ENCODE data around the gene DCAKD.
"Not testable (repeated sequence)": the region's sequence is repeated elsewhere in the genome, so short reads cannot be mapped to it uniquely, and the experiment has no call there.

The DCAKD gene

GRCh38 chr17:45061606-45062205 is 10.3 kb upstream of the DCAKD start:
- no peak for DNase-seq

DNA sequence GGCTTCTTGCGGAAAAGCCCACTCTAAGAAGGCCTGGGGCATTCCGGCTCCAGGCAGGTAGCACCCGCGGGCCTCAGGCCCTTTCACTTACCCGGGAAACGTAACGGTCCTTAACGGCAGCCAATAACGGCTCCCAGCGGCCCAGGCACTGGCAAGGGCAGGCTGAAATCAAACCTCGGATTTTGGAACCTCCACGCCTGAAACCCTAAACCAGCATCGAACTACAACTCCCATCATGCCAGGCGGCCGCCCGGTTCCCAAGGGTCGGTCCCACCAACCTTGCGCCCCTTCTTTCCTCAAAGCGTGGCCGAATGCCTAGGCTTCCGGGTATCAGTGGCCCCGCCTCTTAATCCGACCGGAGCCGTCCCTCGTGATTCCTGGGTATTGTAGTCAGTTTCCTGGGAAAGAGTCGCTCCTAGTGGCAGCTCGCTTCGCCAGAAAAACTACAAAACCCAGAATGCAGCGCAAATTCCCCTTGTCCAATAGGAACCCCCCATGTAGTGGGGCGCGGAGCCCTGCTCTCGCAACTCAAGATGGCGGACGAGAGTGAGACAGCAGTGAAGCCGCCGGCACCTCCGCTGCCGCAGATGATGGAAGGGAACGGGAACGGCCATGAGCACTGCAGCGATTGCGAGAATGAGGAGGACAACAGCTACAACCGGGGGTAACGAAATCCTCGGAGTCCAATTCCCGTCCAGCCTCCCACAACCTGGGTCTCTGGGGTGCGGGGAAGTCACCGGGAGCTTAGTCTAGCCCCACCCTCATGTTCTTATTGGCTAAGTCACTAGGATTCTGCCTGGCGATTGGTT is 9.6 kb upstream of the DCAKD start, which contains the start of gene NMT1:
TSS of gene NMT1 (plus strand) at position 521 of the 809 bp plus-strand sequence. CDS start at position 534, 13 bp downstream.
- peak; percentile 100 for DNase-seq

DNA sequence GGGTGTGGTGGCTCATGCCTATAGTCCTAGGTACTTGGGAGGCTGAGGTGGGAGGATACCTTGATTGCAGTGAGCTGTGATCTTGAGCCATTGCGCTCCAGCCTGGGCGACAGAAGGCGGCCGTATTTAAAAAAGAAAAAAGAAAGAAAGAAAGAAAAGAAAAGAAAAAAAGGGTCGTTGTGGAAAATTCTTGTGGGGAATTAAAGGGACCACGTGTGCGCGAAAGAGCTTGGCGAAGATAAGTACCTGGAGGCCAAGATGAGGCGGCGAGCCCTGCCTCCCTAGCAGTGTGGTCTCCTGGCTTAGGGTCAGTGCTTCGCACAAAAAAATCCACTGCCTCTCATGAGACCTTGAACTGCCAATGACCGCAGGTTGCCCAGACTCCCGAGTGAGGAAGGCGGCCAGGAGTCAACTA is 9.0 kb upstream of the DCAKD start:
- DNase-seq = no peak

DNA sequence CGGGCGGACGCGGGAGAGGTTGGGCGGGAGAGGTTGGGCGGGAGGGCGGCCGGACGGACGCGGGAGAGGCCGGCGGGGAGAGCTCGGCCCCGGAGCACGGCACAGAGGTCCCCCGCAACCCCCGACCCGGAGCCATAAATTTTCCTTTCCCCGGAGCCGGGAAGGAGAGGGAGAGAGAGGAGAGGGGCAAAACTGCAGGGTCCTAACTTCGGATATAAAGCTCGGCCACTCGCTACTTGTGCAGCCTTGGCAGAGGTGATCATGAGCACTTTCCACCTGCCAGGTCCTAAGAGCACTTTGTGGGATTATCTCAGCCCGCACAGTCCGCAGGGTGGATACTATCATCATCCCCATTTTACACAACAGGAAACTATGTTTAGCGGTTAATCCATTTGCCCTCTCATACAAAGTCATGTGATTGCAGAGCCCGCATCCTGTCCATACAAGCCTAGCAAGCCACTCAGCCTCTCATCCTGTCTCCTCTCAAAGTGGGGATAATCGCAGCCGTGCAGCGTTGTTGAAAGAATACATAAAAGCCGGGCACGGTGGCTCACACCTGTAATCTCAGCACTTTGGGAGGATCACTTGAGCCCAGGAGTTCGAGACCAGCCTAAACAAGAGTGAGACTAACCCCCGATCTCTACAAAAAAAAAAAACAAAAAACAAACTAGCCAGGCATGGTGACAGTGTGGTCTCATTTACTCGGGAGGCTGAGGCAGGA is 780 bp upstream of the DCAKD start:
- peak; percentile 82 for DNase-seq

DNA sequence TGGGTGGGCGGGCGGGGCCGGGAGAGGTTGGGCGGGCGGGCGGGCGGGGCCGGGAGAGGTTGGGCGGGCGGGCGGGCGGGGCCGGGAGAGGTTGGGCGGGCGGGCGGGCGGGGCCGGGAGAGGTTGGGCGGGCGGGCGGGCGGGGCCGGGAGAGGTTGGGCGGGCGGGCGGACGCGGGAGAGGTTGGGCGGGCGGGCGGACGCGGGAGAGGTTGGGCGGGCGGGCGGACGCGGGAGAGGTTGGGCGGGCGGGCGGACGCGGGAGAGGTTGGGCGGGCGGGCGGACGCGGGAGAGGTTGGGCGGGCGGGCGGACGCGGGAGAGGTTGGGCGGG is 254 bp upstream of the DCAKD start:
- DNase-seq = not testable (repeated sequence)

DNA sequence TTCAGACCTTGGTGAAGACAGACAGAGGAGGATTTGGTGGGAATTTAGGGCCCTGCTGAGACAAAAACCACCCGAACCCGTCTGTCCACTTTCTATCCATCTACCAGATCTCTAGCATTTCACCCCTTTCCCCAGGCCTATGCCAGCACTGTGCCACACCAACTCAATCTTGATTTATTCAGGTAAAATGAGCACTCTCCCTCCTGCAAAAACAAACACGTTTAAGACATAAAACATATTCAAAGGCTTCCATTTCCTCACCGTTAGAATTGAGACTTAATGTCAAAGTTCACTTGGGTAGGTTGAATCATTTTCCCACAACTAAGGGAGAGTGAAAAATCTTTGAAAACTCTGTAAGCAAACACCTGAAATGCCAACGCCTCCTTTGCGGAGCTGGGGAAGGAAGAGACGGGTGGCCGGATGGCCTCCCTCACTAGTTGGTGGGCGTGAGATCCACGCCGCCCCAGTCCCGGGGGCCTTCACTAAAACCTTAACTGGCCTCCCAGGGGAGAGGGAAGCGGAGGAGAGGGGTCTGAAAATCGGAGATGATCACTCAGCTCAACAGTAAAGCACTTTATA is 862 bp downstream of the DCAKD start:
- DNase-seq = no peak

- DNase-seq = no peak
Measured at GRCh38 chr17:45048795-45049563, 2.5 kb downstream of the DCAKD start.

- DNase-seq = no peak
Measured at GRCh38 chr17:45046537-45047125, 4.8 kb downstream of the DCAKD start.

DNA sequence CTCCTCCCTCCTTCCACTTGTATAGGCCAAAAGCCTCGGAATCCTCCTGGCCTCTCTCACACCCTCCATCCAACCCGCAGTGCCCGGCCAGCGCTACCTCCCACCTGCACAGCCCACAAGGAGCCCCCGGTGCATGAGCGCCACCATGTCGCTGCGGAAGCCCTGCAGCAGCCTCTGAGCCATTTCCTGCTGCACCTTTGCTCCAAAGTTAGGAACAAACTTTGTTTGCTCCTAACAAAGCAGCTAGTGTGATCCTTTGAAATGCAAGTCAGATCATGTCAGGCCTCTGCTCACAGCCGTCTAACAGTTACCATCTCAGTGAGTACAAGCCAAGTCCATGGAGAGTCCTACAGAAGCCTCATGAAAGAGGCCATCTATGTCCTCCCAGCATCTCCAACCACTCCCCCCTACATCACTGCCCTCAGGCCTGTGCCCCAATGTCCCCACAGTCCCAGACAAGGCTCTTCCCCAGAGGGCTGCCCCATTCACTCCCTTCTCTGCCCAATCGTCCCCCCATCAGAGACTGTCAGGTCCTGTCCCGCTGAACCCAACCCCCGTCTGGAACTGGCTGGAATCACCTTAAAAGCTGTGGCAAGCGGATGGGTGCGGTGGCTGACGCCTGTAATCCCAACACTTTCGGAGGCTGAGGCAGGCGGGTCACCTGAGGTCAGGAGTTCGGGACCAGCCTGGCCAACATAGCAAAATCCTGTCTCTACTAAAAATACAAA is 7.5 kb downstream of the DCAKD start:
- DNase-seq = no peak

- DNase-seq = no peak
Measured at GRCh38 chr17:45042346-45043120, 8.9 kb downstream of the DCAKD start.

GRCh38 chr17:45040459-45040858 is 11.0 kb downstream of the DCAKD start:
- no peak for DNase-seq

DNA sequence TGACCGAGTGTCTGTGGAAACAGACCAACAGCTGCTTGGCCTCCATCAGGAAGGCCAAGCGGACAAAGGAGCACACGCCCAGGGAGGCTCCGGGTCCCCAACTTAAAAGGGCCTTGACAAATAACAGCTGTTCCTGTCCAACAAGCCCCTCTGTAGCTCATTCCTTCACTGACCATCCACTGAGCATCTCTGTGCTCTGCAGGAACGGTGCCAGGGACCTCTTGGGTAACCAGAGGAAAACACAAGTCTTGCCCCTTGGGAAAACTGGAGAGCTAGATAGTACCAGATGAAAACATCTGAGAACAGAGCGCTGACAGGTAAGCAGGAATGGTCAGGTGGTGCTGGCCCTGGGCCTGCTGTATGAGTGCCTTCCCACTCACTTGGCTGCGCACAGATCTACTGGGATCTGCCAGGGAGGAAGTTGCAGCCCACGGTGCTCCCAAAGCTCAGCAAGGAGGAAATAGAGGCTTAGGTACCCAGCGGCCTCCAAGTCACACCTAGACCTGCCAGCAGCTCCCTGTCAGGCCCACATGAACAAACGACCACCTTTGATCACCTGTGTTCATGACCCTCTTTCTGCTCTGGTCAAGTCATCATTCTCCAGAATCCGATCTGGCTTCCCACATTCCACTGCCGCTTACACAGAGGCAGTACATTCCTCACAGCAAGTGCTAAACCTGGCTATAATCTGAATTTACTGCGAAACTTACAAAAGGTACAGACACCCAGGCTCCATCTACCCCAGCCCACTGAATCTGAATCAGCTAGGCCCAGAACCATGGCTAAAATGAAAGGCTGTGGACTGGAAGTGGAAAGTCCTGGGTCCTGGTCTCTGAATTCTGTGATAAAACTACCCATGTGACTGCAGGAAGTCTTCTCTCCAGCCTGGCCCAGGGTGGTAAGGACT is 12.5 kb downstream of the DCAKD start:
- no peak for DNase-seq

GRCh38 chr17:45036691-45037090 is 14.7 kb downstream of the DCAKD start:
- DNase-seq = no peak

- peak; percentile 77 for DNase-seq
Measured at GRCh38 chr17:45035848-45036247, 15.6 kb downstream of the DCAKD start.

- no peak for DNase-seq
Measured at GRCh38 chr17:45034599-45034998, 16.8 kb downstream of the DCAKD start.

DNA sequence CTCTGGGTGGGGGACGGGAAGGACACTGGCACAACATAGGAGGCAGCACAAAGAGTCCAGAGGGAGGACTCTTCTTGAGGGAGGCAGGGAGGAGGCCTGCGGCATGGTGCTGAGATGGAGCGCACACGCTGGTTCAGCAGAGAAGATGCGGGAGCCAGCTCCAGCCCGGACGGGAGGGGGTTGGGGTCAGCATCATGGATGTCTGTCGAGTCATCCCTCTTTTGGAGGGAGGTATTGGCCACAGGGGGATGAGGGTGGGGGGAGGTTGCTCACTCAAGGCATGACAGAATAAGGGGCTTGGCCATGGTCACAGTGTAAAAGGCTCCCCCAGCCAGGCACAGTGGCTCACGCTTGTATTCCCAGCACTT is 19.3 kb downstream of the DCAKD start:
- no peak for DNase-seq

- no peak for DNase-seq
Measured at GRCh38 chr17:45031231-45032173, 19.9 kb downstream of the DCAKD start.

- no peak for DNase-seq
Measured at GRCh38 chr17:45030733-45031132, 20.7 kb downstream of the DCAKD start.

Measured in MV-4-11 (cell line).